GM18499 (cell line): ENCODE measurements around the gene SCAMP2.
"Not testable (repeated sequence)": the region's sequence is repeated elsewhere in the genome, so short reads cannot be mapped to it uniquely, and the experiment has no call there.

Experiments used
- ATAC-seq: cut with Tn5 transposase; IDR thresholded peaks from one replicate; pipeline ENCODE4 v1.9.1; 2021; ENCODE audit warnings: moderate number of reproducible peaks; ENCODE audit not compliant: insufficient read depth, unreplicated experiment

Gene SCAMP2

GRCh38 chr15:74891469-74891868 is 18.3 kb upstream of the SCAMP2 start:
- ATAC-seq: no peak

GRCh38 chr15:74890665-74890960 is 17.4 kb upstream of the SCAMP2 start:
- no peak for ATAC-seq

DNA sequence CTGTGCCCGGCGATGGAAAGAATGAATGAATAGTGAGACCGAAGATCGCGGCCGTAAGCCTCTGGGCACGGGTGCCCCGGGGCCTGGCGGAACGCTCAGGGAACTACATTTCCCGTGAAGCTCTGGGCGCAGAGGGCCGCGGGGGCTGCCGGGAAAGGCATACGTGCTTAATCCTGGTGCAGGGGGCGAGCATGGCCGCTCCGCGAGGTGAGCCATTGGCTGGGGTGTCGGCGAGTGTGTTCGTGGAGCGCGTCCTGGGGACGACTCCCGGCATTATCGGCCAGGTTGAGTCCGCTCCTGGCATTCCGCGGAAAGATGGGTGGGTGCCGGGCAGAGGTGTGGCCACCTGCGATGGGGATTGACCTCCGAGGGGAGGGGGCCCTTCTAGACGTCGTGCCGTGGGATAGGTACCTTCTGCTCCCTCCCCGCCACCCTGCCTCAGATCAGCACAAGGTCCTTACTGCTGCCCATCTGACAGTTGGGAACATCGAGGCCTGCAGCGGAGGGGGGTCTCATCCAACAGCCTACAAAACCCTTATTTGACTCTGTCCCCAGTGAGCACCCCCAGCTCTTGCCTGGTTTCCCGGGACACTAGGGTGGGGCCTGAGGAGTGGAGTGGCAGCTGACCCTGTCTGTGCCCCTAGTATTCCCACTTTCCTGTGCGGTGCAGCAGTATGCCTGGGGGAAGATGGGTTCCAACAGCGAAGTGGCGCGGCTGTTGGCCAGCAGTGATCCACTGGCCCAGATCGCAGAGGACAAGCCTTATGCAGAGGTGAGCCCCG is 16.9 kb upstream of the SCAMP2 start, which contains the start of gene MPI:
MPI (plus strand) TSS at position 160 of the 782 bp plus-strand sequence; CDS start at position 192, 32 bp downstream.
- no peak for ATAC-seq

DNA sequence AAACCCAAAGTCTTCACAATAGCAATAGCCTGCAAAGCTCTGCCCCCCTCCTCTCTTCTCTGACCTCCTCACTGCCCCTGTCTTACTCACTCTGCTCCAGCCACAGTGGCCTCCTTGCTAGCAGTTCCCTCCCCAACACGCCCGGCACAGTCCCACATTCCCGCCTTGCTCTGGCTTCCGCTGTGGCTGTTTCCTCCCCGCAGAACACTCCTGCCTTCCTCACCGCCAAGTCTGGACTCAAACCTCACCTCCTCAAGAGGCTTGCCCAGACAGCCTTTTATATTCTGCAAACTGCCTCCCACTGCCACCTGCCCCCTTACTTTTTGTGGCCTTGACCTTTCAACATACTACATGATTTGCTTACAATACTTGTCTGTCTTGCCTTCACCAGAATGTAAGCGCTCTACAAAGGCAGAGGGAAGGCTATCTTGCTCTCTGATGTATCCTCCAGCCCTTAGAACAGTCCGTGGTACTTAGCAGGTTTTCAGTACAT is 16.3 kb upstream of the SCAMP2 start:
- ATAC-seq: no peak

DNA sequence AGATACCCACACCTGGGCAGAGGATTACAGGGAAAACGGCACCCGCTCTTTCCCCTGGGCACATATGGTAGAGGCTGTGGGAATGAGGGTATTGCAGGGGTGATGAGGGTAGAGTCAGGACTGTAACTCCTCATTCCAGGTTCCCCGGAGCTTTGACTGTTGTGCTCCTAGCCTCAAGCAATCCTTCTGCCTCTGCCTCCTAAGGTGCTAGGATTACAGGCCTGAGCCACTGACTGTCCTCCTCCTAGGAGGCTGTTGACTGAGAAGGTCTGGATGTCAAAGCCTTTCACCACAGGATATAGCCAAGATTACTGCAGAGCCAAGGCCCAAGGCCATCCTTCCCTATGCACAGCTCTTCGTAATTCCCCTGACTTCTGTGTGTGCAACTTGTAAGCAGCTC is 15.6 kb upstream of the SCAMP2 start:
- ATAC-seq: no peak

DNA sequence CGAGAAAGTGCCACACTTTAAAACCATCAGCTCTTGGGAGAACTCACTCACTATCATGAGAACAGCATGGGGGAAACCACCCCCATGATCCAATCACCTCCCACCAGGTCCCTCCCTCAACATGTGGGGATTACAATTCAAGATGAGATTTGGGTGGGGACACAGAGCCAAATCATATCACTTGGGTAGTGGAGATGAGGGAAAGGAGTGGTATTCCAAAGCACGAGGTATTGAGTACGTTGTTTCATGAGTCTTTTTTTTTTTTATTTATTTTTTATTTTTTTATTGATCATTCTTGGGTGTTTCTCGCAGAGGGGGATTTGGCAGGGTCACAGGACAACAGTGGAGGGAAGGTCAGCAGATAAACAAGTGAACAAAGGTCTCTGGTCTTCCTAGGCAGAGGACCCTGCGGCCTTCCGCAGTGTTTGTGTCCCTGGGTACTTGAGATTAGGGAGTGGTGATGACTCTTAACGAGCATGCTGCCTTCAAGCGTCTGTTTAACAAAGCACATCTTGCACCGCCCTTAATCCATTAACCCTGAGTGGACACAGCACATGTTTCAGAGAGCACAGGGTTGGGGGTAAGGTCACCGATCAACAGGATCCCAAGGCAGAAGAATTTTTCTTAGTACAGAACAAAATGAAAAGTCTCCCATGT is 14.5 kb upstream of the SCAMP2 start:
- ATAC-seq: not testable (repeated sequence)

- no peak for ATAC-seq
These were observed 12.3 kb upstream of the SCAMP2 start for GRCh38 chr15:74885461-74885860.

- ATAC-seq: no peak
These were observed 11.5 kb upstream of the SCAMP2 start for GRCh38 chr15:74884428-74885223.

GRCh38 chr15:74882528-74882927 is 9.4 kb upstream of the SCAMP2 start:
- ATAC-seq: no peak

DNA sequence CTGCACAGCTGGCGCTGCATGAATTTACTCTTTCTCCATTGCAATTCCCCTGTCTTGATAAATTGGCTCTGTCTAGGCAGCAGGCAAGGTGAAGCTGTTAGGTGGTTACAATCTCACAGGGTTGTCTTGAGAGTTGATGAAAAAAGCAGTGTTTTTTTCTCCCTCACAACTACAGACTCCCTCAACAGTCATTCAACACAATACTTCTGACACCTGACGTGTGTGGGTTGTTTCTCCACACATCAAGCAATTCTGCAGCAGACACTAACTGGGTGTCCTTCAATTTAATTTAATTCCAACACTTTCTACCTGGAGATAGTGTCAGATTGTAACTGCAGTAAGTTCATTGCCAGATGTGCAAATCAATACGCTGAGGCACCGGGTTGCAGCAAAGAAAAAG is 5.1 kb upstream of the SCAMP2 start:
- ATAC-seq: no peak

DNA sequence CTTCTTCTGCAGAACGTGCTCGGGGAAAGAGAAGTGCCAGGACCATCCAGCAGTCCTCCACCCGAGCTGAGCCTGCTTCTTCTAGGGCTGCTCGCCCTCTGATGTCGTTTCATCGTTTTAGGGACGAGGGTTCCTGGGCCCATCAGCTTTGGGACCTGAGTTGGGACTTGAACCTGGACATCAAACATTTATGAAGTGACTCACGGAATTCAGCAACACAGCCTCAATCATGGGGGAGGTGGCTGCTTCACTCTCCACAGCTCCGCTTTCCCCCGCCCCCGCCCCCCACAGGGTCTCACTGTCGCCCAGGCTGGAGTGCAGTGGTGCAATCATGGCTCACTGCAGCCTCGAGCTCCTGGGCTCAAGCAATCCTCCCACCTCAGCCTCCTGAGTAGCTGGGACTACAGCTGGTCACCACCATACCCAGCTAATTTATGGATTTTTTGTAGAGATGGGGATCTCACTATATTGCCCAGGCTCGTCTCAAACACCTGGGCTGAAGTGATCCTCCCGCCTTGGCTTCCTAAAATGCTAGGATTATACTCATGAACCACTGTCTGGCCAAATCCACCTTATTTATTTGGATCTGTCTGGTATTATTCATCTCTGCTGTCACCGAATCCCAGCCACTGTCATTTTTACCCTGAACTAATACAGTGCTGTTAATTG is 725 bp upstream of the SCAMP2 start:
- ATAC-seq: no peak

DNA sequence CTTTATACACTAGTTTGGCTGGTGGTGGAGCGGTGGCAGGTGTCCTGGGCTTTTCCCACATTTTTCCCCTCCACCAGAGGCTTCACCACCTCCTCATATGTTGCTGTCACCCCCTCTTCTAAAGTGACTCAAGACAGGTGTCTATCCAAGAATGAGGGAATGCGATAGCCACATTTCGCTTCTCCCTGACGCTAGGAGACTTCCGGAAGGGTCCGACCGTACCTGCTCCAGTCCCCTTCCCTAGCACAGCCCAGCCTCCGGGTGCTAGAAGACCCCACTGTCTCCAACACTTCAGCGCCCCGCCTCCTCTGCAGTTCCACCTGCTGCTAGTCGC is 496 bp downstream of the SCAMP2 start:
- ATAC-seq: no peak

- ATAC-seq: no peak
These were observed 2.5 kb downstream of the SCAMP2 start for GRCh38 chr15:74870436-74871215.

- no peak for ATAC-seq
These were observed 3.3 kb downstream of the SCAMP2 start for GRCh38 chr15:74869726-74870407.

DNA sequence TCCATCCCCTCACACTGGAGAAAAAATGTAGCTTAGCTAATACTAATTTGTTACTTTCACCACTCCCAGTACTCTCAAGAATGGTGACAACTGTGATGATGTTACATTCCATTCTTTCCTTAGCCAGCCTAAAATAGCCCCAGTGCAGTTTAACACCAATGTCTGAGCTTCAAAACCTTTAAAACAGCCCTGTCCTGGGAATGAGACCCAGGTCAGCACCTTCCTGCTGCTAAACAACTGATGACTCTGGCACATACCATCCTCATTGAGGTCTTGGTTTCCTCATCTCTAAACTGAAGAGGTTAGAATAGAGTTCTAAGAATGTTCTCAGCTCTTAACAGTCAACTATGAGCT is 3.8 kb downstream of the SCAMP2 start:
- no peak for ATAC-seq

DNA sequence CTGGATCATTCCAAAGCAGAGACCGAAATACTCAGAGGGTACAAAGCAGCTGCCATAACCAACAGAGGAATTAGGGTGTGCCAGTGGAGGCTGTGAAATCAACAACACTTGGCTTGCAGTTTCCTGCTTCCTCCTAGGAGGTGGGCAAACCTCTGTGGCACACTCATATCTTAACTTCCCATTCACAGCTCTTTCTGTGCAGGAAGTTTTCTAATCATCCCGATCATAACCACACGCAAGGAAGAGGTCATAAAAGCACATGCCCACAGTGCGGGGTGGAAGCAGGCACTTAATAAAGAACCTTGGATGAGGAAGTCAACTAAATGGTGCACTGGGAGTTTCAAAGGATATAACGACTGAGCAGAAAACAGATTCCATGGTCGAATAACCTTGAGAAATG is 5.1 kb downstream of the SCAMP2 start:
- ATAC-seq: no peak

DNA sequence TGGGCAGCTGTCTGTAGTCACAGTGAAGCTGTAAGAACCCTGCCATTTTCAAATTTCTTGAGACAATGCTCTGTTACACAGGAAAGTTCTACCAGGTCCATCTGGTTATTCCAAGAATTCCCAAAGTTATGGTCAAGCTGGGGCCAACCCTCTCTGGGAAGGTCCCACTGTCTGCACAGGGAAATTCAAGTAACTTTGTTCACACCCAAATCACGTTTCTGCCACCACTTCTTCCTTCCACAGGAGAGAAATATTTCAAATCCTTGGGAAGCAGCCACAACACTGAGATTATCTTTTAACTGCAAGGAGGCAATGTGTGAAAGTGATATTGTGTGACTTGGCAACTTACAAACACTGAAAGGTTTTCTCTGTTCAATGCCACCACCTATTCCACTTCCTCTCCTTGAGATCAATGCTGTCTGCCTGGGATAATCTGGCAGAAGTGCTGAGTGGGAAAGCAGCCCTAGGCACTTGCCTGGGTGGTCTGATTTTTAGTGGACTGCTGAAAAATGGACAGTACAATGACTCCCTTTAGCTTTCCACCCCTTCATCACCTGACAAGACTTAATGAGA is 5.6 kb downstream of the SCAMP2 start:
- no peak for ATAC-seq

- ATAC-seq: no peak
These were observed 7.1 kb downstream of the SCAMP2 start for GRCh38 chr15:74866090-74866489.

GRCh38 chr15:74865316-74865715 is 7.8 kb downstream of the SCAMP2 start:
- no peak for ATAC-seq
